Chondrocyte (in vitro differentiated cells): ENCODE measurements around the gene RNF224. TPM values are rescaled to one million over a fixed set of nuclear protein-coding genes. Genes with fewer than 3 reads are reported as not detected.
A peak's percentile ranks its signal among the peaks of the same experiment; 100 is the strongest.

ENCODE experiments used
- DNase-seq: peaks from one replicate; pipeline ENCODE4 v3.0.0; 2021; ENCODE audit warnings: mixed read lengths, low spot score
- H3K27ac Mint-ChIP-seq: one replicate; pipeline ENCODE4 v1.8.0; 2021; ENCODE audit warnings: mild to moderate bottlenecking, moderate library complexity, mixed read lengths; ENCODE audit not compliant: unreplicated experiment
- H3K27me3 Mint-ChIP-seq: 2 replicates; pipeline ENCODE4 v1.8.0; 2021; ENCODE audit warnings: low read depth, mixed read lengths
- H3K36me3 Mint-ChIP-seq: 2 replicates; pipeline ENCODE4 v1.8.0; 2021; ENCODE audit warnings: low read depth, mixed read lengths
- H3K4me1 Mint-ChIP-seq: 2 replicates; pipeline ENCODE4 v1.8.0; 2021; ENCODE audit warnings: low read depth, mild to moderate bottlenecking, mixed read lengths
- H3K4me3 Mint-ChIP-seq: one replicate; pipeline ENCODE4 v1.8.0; 2021; ENCODE audit warnings: mild to moderate bottlenecking, moderate library complexity, mixed read lengths; ENCODE audit not compliant: unreplicated experiment
- H3K9me3 Mint-ChIP-seq: 2 replicates; pipeline ENCODE4 v1.8.0; 2021; ENCODE audit warnings: low read depth, mixed read lengths
- total RNA-seq: library from RNA; stranded (reverse); gene quantifications from 3 replicates; pipeline ENCODE4 v1.2.1, GENCODE V29; 2021
- TF ChIP-seq, protein P1 (sequence below): fragments of 200-600 bp; sonication (generic); IDR thresholded peaks from 2 replicates; pipeline ENCODE4 v1.5.0; 2021; ENCODE audit warnings: antibody characterized with exemption, mild to moderate bottlenecking, moderate library complexity

Gene RNF224
- total RNA-seq, 1 donor from 2014 or later: not detected

DNA sequence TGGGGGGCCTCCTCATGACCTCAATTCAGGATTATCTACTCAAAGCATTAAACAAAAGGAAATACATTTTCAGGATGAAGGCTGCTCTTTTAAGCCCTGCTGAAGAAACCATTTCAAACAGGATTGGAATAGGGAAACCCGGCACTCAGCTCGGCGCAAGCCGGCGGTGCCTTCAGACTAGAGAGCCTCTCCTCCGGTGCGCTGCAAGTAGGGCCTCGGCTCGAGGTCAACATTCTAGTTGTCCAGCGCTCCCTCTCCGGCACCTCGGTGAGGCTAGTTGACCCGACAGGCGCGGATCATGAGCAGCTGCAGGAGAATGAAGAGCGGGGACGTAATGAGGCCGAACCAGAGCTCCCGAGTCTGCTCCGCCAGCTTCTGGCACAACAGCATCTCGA is 22.6 kb upstream of the RNF224 start:
- Mint-ChIP-seq H3K4me3 (peak overlapping the region; percentile 91), H3K9me3 (no peaks in the 10 kb centered on the region), H3K27ac (peak overlapping the region; percentile 87)

DNA sequence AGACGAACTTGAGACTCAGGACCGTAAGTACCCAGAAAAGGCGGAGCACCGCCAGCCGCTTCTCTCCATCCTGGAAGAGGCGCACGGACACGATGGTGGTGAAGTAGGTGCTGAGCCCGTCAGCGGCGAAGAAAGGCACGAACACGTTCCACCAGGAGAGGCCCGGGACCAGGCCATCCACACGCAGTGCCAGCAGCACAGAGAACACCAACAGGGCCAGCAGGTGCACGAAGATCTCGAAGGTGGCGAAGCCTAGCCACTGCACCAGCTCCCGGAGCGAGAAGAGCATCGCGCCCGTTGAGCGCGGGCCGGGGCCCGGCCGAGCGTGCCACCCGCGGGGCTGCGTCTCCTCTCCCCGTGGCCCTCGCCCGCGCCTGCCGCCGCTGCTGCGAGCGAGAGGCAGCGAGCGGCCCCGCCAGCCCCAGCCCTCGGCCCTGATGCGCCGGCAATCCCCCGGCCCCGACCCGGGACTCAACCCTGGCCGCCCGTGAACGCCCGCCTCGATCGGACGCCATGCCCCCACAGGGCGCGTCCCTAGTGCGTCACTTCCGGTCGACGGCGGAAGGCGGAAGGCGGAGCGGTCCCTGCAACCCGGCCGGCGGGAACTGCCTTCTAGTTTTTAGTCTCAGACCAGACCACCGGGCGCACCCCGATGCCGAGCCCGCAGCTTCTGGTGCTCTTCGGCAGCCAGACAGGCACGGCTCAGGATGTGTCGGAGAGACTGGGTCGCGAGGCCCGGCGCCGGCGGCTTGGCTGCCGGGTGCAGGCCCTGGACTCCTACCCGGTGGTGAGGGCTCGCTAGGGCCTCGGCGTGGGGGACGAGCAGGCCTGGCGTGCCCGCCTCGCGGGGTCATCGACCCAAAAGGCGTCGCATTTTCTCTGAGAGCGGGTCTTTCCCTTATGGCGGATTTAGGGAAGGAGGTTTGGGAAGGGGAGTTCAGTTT is 21.9 kb upstream of the RNF224 start, which contains the start of the genes NDOR1 and TMEM203:
NDOR1 (plus strand) TSS at position 575 of the 944 bp plus-strand sequence; CDS start at position 653, 78 bp downstream.
TMEM203 (minus strand) TSS at position 523 of the 944 bp plus-strand sequence; CDS start at position 289, 234 bp downstream.
- Mint-ChIP-seq H3K36me3 (peaks cover 4% of the 10 kb centered on the region), H3K27ac (peak within 1 kb of the TSS; percentile 90), H3K9me3 (no peaks in the 10 kb centered on the region), H3K4me1 (peaks cover 58% of the 10 kb centered on the region), H3K27me3 (no peaks in the 10 kb centered on the region), H3K4me3 (peak within 1 kb of the TSS; percentile 91)
- TF ChIP-seq, protein P1, sequence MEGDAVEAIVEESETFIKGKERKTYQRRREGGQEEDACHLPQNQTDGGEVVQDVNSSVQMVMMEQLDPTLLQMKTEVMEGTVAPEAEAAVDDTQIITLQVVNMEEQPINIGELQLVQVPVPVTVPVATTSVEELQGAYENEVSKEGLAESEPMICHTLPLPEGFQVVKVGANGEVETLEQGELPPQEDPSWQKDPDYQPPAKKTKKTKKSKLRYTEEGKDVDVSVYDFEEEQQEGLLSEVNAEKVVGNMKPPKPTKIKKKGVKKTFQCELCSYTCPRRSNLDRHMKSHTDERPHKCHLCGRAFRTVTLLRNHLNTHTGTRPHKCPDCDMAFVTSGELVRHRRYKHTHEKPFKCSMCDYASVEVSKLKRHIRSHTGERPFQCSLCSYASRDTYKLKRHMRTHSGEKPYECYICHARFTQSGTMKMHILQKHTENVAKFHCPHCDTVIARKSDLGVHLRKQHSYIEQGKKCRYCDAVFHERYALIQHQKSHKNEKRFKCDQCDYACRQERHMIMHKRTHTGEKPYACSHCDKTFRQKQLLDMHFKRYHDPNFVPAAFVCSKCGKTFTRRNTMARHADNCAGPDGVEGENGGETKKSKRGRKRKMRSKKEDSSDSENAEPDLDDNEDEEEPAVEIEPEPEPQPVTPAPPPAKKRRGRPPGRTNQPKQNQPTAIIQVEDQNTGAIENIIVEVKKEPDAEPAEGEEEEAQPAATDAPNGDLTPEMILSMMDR: no peak
- DNase-seq: no peak

More for the DNA sequence above, 22.6 kb upstream of the RNF224 start:
- Mint-ChIP-seq H3K27me3 (no peaks in the 10 kb centered on the region), H3K4me1 (peaks cover 58% of the 10 kb centered on the region), H3K36me3 (peaks cover 4% of the 10 kb centered on the region)
- TF ChIP-seq, protein P1: no peak
- DNase-seq: no peak

DNA sequence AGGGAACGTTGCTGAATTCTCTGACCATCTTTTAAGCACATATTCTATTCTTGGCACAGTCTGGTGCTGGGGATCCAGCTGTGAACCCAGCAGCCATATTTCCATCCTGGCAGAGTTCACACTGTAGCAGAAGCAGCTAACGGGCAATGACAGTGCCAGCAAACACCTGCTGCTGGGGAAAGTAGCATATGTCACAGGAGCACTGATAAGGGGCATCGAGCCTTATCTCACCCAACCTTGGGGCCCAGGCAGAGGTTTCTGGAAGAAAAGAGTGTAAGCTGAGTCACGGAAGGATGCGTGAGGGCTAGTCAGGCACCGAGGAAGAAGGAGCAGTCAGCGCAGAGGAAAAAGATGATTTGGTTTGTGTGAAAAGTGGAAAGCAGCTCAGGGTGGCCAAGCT is 20.7 kb upstream of the RNF224 start:
- H3K27me3 Mint-ChIP-seq: no peaks in the 10 kb centered on the region
- TF ChIP-seq, protein P1: no peak
- H3K4me3 Mint-ChIP-seq: peak overlapping the region; percentile 91
- H3K27ac Mint-ChIP-seq: peak overlapping the region; percentile 33
- DNase-seq: no peak
- no peaks in the 10 kb centered on the region for H3K9me3 Mint-ChIP-seq
- peaks cover 4% of the 10 kb centered on the region for H3K36me3 Mint-ChIP-seq
- peaks cover 51% of the 10 kb centered on the region for H3K4me1 Mint-ChIP-seq

- Mint-ChIP-seq H3K36me3 (peaks cover 6% of the 10 kb centered on the region), H3K27me3 (no peaks in the 10 kb centered on the region), H3K9me3 (no peaks in the 10 kb centered on the region), H3K27ac (no peak overlapping the region), H3K4me3 (no peak overlapping the region), H3K4me1 (peaks cover 12% of the 10 kb centered on the region)
- TF ChIP-seq, protein P1: no peak
- DNase-seq: no peak
These were observed 15.8 kb upstream of the RNF224 start for GRCh38 chr9:137211532-137211931.

GRCh38 chr9:137212520-137212919 is 14.8 kb upstream of the RNF224 start:
- H3K27ac Mint-ChIP-seq: no peak overlapping the region
- no peak for DNase-seq
- H3K9me3 Mint-ChIP-seq: no peaks in the 10 kb centered on the region
- peaks cover 2% of the 10 kb centered on the region for H3K4me1 Mint-ChIP-seq
- no peaks in the 10 kb centered on the region for H3K27me3 Mint-ChIP-seq
- peaks cover 5% of the 10 kb centered on the region for H3K36me3 Mint-ChIP-seq
- TF ChIP-seq, protein P1: peak; percentile 11
- H3K4me3 Mint-ChIP-seq: no peak overlapping the region
